ENCODE data around the gene NOC4L.
A peak's percentile ranks its signal among the peaks of the same experiment; 100 is the strongest.
"Not testable (repeated sequence)": the region's sequence is repeated elsewhere in the genome, so short reads cannot be mapped to it uniquely, and the experiment has no call there.

Gene NOC4L

DNA sequence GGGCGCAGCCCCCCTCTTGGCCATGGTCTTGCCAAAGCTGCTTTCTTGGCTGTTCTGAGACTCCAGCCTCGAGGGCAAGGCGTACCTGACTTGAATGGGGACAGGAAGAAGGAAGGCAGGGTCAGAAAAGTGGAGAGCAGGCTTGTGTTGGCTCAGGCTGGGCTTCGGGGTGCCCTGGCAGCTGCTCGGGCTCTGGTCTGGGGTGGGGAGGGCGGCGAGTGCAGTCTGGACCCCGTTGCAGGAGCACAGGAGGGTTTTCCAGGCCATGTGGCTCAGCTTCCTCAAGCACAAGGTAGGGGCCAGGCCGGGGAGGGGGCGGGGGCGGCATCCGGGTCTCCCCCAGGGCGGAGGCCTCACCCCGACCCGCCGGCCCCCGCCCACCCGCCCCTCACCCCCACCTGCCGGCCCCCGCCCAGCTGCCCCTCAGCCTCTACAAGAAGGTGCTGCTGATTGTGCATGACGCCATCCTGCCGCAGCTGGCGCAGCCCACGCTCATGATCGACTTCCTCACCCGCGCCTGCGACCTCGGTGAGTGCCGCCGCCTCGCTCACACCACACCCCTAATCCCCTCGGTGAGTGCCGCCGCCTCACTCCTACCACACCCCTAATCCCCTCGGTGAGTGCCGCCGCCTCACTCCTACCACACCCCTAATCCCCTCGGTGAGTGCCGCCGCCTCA is 4.2 kb downstream of the NOC4L start:
- Mint-ChIP-seq H3K27ac (no peak overlapping the region), H3K4me1 (peaks cover 19% of the 10 kb centered on the region)
- DNase-seq = no peak

GRCh38 chr12:132149526-132149925 is 5.3 kb downstream of the NOC4L start:
- H3K4me3 Mint-ChIP-seq = not testable (repeated sequence)

More for the DNA sequence above, 4.2 kb downstream of the NOC4L start:
- H3K9me3 Mint-ChIP-seq = no peaks in the 10 kb centered on the region
- peaks cover 9% of the 10 kb centered on the region for H3K27me3 Mint-ChIP-seq (ENCODE audit: low read depth, poor library complexity)
- no peak overlapping the region for H3K4me3 Mint-ChIP-seq
- peaks cover 9% of the 10 kb centered on the region for H3K36me3 Mint-ChIP-seq (ENCODE audit: low read depth)
- TF ChIP-seq, protein P1, sequence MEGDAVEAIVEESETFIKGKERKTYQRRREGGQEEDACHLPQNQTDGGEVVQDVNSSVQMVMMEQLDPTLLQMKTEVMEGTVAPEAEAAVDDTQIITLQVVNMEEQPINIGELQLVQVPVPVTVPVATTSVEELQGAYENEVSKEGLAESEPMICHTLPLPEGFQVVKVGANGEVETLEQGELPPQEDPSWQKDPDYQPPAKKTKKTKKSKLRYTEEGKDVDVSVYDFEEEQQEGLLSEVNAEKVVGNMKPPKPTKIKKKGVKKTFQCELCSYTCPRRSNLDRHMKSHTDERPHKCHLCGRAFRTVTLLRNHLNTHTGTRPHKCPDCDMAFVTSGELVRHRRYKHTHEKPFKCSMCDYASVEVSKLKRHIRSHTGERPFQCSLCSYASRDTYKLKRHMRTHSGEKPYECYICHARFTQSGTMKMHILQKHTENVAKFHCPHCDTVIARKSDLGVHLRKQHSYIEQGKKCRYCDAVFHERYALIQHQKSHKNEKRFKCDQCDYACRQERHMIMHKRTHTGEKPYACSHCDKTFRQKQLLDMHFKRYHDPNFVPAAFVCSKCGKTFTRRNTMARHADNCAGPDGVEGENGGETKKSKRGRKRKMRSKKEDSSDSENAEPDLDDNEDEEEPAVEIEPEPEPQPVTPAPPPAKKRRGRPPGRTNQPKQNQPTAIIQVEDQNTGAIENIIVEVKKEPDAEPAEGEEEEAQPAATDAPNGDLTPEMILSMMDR (IDR thresholded peaks at IDR 0.05) = no peak

GRCh38 chr12:132150780-132151144 is 6.5 kb downstream of the NOC4L start:
- H3K27me3 Mint-ChIP-seq (ENCODE audit: low read depth, poor library complexity) = peaks cover 3% of the 10 kb centered on the region
- H3K4me3 Mint-ChIP-seq = no peak overlapping the region
- H3K27ac Mint-ChIP-seq = no peak overlapping the region
- no peaks in the 10 kb centered on the region for H3K9me3 Mint-ChIP-seq
- DNase-seq = no peak
- peaks cover 19% of the 10 kb centered on the region for H3K4me1 Mint-ChIP-seq
- peaks cover 9% of the 10 kb centered on the region for H3K36me3 Mint-ChIP-seq (ENCODE audit: low read depth)
- TF ChIP-seq, protein P1 (IDR thresholded peaks at IDR 0.05) = no peak

More at GRCh38 chr12:132149526-132149925, 5.3 kb downstream of the NOC4L start:
- H3K27me3 Mint-ChIP-seq (ENCODE audit: low read depth, poor library complexity); H3K27ac Mint-ChIP-seq; DNase-seq; H3K9me3 Mint-ChIP-seq; H3K36me3 Mint-ChIP-seq (ENCODE audit: low read depth): not testable (repeated sequence)
- H3K4me1 Mint-ChIP-seq = peaks cover 24% of the 10 kb centered on the region

DNA sequence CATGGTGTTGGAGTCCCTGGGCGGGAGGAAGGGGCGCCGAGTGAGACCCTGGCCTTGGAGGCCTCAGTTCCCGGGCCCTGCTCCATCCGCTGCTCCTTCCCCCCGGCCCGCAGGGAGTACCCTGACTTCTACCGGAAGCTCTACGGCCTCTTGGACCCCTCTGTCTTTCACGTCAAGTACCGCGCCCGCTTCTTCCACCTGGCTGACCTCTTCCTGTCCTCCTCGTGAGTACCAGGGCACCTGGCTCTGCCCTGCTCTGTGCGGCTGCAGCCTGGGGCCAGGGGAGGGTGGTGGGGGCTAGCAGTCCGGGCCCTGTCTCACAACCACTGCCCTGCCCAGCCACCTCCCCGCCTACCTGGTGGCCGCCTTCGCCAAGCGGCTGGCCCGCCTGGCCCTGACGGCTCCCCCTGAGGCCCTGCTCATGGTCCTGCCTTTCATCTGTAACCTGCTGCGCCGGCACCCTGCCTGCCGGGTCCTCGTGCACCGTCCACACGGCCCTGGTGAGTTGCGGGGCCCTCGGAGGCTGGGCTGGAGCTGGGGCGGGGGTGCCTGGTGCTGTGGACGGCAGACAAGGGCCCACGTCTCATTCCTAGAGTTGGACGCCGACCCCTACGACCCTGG is 7.0 kb downstream of the NOC4L start:
- peaks cover 5% of the 10 kb centered on the region for H3K36me3 Mint-ChIP-seq (ENCODE audit: low read depth)
- H3K27me3 Mint-ChIP-seq (ENCODE audit: low read depth, poor library complexity) = peaks cover 2% of the 10 kb centered on the region
- no peak overlapping the region for H3K27ac Mint-ChIP-seq
- TF ChIP-seq, protein P1 (IDR thresholded peaks at IDR 0.05) = no peak
- H3K4me1 Mint-ChIP-seq = peaks cover 14% of the 10 kb centered on the region
- no peak for DNase-seq
- no peak overlapping the region for H3K4me3 Mint-ChIP-seq
- no peaks in the 10 kb centered on the region for H3K9me3 Mint-ChIP-seq

DNA sequence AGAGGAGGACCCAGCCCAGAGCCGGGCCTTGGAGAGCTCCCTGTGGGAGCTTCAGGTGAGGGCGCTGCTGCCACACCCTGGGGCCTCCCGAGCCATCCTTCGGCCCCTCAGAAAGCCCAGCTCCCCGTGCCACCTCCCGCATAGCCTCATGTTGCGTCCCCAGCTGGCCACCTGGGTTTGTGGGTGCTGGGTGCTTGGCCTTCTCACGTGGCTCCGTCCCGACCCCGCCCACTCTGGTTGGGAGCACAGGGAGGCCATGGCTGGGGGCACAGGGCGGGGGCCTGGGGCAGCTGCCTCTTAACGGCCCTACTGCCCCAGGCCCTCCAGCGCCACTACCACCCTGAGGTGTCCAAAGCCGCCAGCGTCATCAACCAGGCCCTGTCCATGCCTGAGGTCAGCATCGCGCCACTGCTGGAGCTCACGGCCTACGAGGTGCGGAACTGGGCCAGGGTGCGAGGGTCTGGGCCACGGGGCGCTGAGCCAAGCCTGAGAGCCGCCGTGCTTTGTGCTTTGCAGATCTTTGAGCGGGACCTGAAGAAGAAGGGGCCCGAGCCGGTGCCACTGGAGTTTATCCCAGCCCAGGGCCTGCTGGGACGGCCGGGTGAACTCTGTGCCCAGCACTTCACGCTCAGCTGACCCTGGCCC is 7.6 kb downstream of the NOC4L start:
- peaks cover 11% of the 10 kb centered on the region for H3K4me1 Mint-ChIP-seq
- H3K27me3 Mint-ChIP-seq (ENCODE audit: low read depth, poor library complexity) = no peaks in the 10 kb centered on the region
- DNase-seq = peak; percentile 5
- TF ChIP-seq, protein P1 (IDR thresholded peaks at IDR 0.05) = no peak
- no peak overlapping the region for H3K27ac Mint-ChIP-seq
- peaks cover 4% of the 10 kb centered on the region for H3K36me3 Mint-ChIP-seq (ENCODE audit: low read depth)
- H3K4me3 Mint-ChIP-seq = no peak overlapping the region
- H3K9me3 Mint-ChIP-seq = no peaks in the 10 kb centered on the region

GRCh38 chr12:132152411-132152821 is 8.2 kb downstream of the NOC4L start:
- Mint-ChIP-seq H3K4me3 (no peak overlapping the region), H3K27ac (no peak overlapping the region), H3K36me3 (ENCODE audit: low read depth) (peaks cover 4% of the 10 kb centered on the region), H3K9me3 (no peaks in the 10 kb centered on the region), H3K4me1 (peaks cover 11% of the 10 kb centered on the region), H3K27me3 (ENCODE audit: low read depth, poor library complexity) (no peaks in the 10 kb centered on the region)
- DNase-seq = peak; percentile 2
- TF ChIP-seq, protein P1 (IDR thresholded peaks at IDR 0.05) = no peak
